OCI-LY1 (cell line): ENCODE results near the gene SDC1.
"Not testable (repeated sequence)": the region's sequence is repeated elsewhere in the genome, so short reads cannot be mapped to it uniquely, and the experiment has no call there.

Experiments used
- H2AFZ ChIP-seq: fragments of 200-600 bp; sonication (generic), shearing (Covaris generic); 2 replicates; pipeline ENCODE4 v1.6.0; 2014; ENCODE audit warnings: antibody characterized with exemption, mild to moderate bottlenecking, low read length
- H3F3A ChIP-seq: fragments of 200-600 bp; sonication (generic), shearing (Covaris generic); 2 replicates; pipeline ENCODE4 v1.6.0; 2014; ENCODE audit warnings: mild to moderate bottlenecking, antibody characterized with exemption, low read length, moderate library complexity; ENCODE audit not compliant: insufficient read depth
- H3K27ac ChIP-seq: fragments of 200-600 bp; sonication (generic); 2 replicates; pipeline ENCODE4 v1.5.1; 2014; ENCODE audit warnings: low read length, mixed run types, mild to moderate bottlenecking, low read depth; ENCODE audit not compliant: poor library complexity, severe bottlenecking
- H3K27me3 ChIP-seq: fragments of 200-600 bp; sonication (generic); 2 replicates; pipeline ENCODE4 v1.6.0; 2014; ENCODE audit warnings: antibody characterized with exemption, mild to moderate bottlenecking, low read length, moderate library complexity; ENCODE audit not compliant: insufficient read depth
- H3K36me3 ChIP-seq: fragments of 200-600 bp; sonication (generic); 2 replicates; pipeline ENCODE4 v1.6.1; 2014; ENCODE audit warnings: mild to moderate bottlenecking, antibody characterized with exemption, low read length, moderate library complexity, mixed read lengths; ENCODE audit not compliant: insufficient read depth
- H3K4me1 ChIP-seq: fragments of 200-600 bp; sonication (generic); 2 replicates; pipeline ENCODE4 v1.5.1; 2014; ENCODE audit warnings: mild to moderate bottlenecking, low read length, moderate library complexity; ENCODE audit not compliant: insufficient read depth, severe bottlenecking
- H3K4me2 ChIP-seq: fragments of 200-600 bp; sonication (generic), shearing (Covaris generic); 2 replicates; pipeline ENCODE4 v1.6.1; 2014; ENCODE audit warnings: low read length
- H3K4me3 ChIP-seq: fragments of 200-600 bp; sonication (generic); 2 replicates; pipeline ENCODE4 v1.5.1; 2014; ENCODE audit warnings: low read length, low read depth, mild to moderate bottlenecking, mixed read lengths; ENCODE audit not compliant: poor library complexity, severe bottlenecking
- H3K79me2 ChIP-seq: fragments of 200-600 bp; shearing (Covaris generic); 2 replicates; pipeline ENCODE4 v1.6.1; 2016; ENCODE audit warnings: mixed run types, low read length, mixed read lengths; ENCODE audit not compliant: insufficient read depth
- H3K9ac ChIP-seq: fragments of 200-600 bp; sonication (generic), shearing (Covaris generic); 2 replicates; pipeline ENCODE4 v1.6.1; 2014; ENCODE audit warnings: mild to moderate bottlenecking, low read length, mixed read lengths
- H3K9me2 ChIP-seq: fragments of 200-600 bp; sonication (generic), shearing (Covaris generic); 2 replicates; pipeline ENCODE4 v1.6.1; 2014; ENCODE audit warnings: low read depth, mild to moderate bottlenecking, low read length, mixed read lengths
- H3K9me3 ChIP-seq: fragments of 200-600 bp; shearing (Covaris generic); 2 replicates; pipeline ENCODE4 v1.6.1; 2014; ENCODE audit warnings: low read length, mixed read lengths
- H4K20me1 ChIP-seq: fragments of 200-600 bp; sonication (generic), shearing (Covaris generic); 2 replicates; pipeline ENCODE4 v1.6.0; 2016; ENCODE audit warnings: mild to moderate bottlenecking, low read length; ENCODE audit not compliant: insufficient read depth
- CTCF ChIP-seq: fragments of 200-600 bp; sonication (generic), shearing (Covaris generic); IDR thresholded peaks from 2 replicates; pipeline ENCODE4 v1.5.1; 2017; ENCODE audit warnings: mild to moderate bottlenecking, antibody characterized with exemption, low read length, moderate library complexity, mixed read lengths
- EZH2 ChIP-seq: fragments of 200-600 bp; sonication (generic), shearing (Covaris generic); IDR thresholded peaks from 2 replicates; pipeline ENCODE4 v1.8.0; 2017; ENCODE audit warnings: borderline replicate concordance, mixed run types, mild to moderate bottlenecking, antibody characterized with exemption, low read length, moderate library complexity, mixed read lengths

Gene SDC1

GRCh38 chr2:20196053-20196656 is 28.8 kb downstream of the SDC1 start:
- no peak overlapping the region for H3K4me3 ChIP-seq
- H3F3A ChIP-seq: no peaks in the 10 kb centered on the region
- H3K9me3 ChIP-seq: no peaks in the 10 kb centered on the region
- H3K79me2 ChIP-seq: no peaks in the 10 kb centered on the region
- no peak overlapping the region for H2AFZ ChIP-seq
- no peaks in the 10 kb centered on the region for H3K27me3 ChIP-seq
- no peak overlapping the region for H3K27ac ChIP-seq
- H3K36me3 ChIP-seq: no peaks in the 10 kb centered on the region
- no peaks in the 10 kb centered on the region for H4K20me1 ChIP-seq
- no peak overlapping the region for H3K9ac ChIP-seq
- TF ChIP-seq CTCF (no peak), EZH2 (no peak)
- no peaks in the 10 kb centered on the region for H3K4me1 ChIP-seq
- H3K4me2 ChIP-seq: no peak overlapping the region
- no peaks in the 10 kb centered on the region for H3K9me2 ChIP-seq

- Histone ChIP-seq H3K27ac (no peak overlapping the region), H2AFZ (no peak overlapping the region), H3K4me1 (no peaks in the 10 kb centered on the region), H3K79me2 (no peaks in the 10 kb centered on the region), H4K20me1 (no peaks in the 10 kb centered on the region), H3K36me3 (no peaks in the 10 kb centered on the region), H3F3A (no peaks in the 10 kb centered on the region), H3K9ac (no peak overlapping the region), H3K9me2 (no peaks in the 10 kb centered on the region), H3K27me3 (no peaks in the 10 kb centered on the region), H3K4me3 (no peak overlapping the region), H3K4me2 (no peak overlapping the region), H3K9me3 (no peaks in the 10 kb centered on the region)
- TF ChIP-seq CTCF (no peak), EZH2 (no peak)
These were observed 29.4 kb downstream of the SDC1 start for GRCh38 chr2:20195431-20196033.

GRCh38 chr2:20195016-20195411 is 29.9 kb downstream of the SDC1 start:
- not testable (repeated sequence) for H3K9me3 ChIP-seq, H3K9me2 ChIP-seq, H3K36me3 ChIP-seq, H4K20me1 ChIP-seq, H3K27me3 ChIP-seq, H3K27ac ChIP-seq, H3K4me3 ChIP-seq, H3K4me2 ChIP-seq, H3K79me2 ChIP-seq, H3K9ac ChIP-seq, H2AFZ ChIP-seq, H3F3A ChIP-seq, H3K4me1 ChIP-seq
